Measurements from ENCODE around the gene ZSCAN4.

GRCh38 chr19:57641715-57642234 is 27.0 kb upstream of the ZSCAN4 start:
- TF ChIP-seq POLR2A (IDR thresholded peaks at IDR 0.05) (no peak), CTCF (IDR thresholded peaks at IDR 0.05 in 8 of 11, conservative IDR thresholded peaks at IDR 0.05 in 3 of 11) (no peak)

Data from spleen (tissue), 7 donors.